DMS114 treated with DMSO at 0.1 percent for 48 hours (cell line): ENCODE data around the gene SLC39A9.
"Not testable (repeated sequence)": the region's sequence is repeated elsewhere in the genome, so short reads cannot be mapped to it uniquely, and the experiment has no call there.

Experiments used
- DNase-seq: peaks from one replicate; lab custom pipeline; 2025; ENCODE audit not compliant: unreplicated experiment; lab: John Stamatoyannopoulos, UW

The SLC39A9 gene

GRCh38 chr14:69473946-69474345 is 75.5 kb downstream of the SLC39A9 start:
- no peak for DNase-seq

DNA sequence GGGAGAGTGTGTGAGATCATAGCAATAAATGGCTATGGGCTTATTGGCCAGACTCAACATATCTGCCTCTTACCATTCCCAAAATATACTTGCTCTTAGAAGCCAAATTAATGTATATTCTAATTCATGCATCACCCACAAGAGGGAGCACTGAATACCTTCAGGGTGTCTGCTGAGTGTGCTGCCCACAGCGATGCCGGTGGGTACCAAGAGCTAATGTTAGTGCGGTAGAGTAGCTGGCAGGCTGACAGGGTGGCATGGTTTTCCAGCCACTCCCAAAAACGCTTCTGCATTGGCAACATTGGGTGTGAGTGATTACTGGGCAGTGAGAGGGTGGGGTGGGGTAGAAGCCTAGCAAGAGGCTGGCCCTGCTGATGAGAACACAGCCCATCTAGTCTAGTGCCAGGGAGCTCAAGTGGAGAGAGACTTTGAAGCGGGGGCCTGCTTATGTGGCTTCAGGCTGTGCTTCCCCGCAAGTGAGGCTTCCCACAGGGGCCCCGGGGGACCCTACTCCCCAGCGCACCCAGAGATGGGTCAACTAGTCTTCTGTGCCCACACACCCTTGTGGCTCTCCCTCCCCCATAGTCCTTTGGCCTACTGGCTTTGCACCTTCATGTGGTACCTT is 76.8 kb downstream of the SLC39A9 start:
- DNase-seq, result peak; percentile 15

- DNase-seq, result not testable (repeated sequence)
Observed at GRCh38 chr14:69476824-69477450, 78.4 kb downstream of the SLC39A9 start.

GRCh38 chr14:69478055-69478454 is 79.6 kb downstream of the SLC39A9 start:
- not testable (repeated sequence) for DNase-seq

GRCh38 chr14:69479696-69480095 is 81.2 kb downstream of the SLC39A9 start:
- no peak for DNase-seq

DNA sequence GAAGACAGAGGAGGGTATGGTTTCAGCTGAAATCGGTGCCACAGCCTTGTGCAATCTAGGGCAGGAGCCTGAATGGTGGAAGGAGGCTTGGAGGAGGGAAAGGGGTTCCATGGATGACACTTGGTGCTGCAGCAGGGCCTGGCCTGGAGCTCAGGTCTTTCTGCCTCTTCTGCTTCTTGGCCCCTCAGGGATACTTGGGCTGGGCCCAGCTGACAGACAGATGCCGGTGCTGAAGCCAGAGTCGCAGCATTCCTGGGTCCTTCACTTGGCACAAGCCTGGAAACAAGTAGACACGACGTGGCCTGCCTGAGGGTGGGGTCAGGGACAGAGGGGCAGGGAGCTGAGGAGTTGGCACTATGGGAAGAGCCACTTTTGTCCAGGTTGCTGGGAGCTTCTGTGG is 81.6 kb downstream of the SLC39A9 start:
- DNase-seq, result no peak

DNA sequence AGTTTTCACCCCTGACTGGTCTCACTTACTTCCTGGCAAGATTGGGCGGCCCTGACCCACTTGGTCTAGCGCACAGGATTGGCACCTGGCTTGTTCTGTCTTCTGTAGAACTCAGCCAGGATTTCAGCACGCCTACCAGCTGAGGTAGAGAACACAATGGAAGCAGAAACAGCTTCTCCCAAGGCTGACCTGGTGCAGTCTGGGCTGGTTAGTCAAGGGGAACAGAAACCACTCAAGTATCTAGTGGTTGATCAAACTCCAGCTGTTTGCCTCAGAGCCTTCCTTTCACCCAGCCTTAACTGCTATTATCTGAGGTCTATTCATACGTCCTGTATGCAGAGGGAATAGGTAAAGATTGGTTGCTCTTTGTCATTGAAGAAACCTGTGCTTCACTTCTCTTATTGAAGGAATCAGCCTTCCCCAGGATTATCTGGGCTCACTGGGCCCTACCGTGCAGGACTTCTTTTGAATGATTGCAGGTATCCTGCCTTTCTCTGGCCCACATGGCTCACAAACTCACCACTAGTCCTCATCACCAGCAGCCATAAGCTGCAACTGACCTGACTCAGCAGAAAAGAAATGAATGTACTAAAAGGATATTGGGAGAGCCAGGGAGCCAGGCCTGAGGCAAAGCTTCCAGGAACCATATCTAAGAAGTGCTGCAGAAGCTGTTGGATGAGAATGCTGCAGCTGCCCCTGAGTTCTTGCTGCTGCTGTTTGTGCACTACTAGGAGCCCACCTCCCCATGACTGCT is 83.5 kb downstream of the SLC39A9 start:
- DNase-seq, result no peak

DNA sequence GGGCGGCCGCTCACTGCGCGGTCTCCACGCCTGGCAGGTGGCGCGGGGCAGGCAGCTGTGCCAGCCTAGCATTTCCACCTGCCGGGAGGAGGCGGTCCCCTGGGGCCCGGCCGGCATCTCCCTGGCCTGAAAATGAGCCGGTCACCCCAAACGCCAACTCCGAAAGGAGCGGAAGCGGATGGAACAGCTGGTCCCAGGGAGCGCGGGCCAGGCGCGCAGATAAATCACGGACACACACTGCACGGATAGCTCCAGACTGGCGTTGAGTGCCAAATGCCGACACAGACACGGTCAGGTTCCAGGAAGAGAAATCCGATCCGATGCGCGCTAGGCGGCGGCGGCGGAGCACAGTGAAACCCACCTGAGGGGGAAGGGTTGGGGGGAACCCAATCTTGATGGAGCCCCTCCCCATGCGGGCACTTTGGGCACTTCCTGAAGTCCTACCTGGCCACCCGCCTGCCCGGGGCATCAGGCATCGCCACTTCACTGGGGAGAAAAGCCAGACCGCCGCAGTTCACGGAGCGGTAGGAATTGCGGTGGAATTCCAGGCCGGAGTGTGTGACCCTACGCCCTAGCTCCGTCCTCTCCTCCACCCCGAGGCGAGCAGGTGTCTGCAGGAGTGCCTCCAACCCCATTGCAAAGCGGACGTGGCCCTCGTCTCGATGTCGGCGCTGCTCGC is 85.4 kb downstream of the SLC39A9 start:
- DNase-seq, result no peak

GRCh38 chr14:69484444-69485314 is 86.2 kb downstream of the SLC39A9 start, which contains the start of gene PLEKHD1:
Gene PLEKHD1 (plus strand): TSS chr14:69484728. CDS start chr14:69484966, 238 bp downstream.
- no peak for DNase-seq

DNA sequence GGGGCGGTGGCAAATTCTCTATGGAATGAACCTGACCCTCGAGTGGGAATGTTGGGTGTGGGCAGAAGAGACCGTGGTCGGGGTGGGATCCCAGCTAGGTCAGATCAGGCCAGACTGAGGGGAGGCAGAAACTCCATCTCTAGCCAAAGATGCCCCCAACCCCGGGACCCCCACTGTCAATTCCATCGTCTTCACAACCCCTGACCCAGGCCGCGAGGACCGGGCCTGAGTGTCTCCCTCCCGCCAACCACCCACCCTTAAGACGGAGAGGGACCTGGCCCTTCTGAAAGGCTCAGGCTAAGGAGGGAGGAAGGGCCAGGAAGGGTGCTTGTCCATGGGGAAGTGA is 86.8 kb downstream of the SLC39A9 start:
- DNase-seq, result no peak

DNA sequence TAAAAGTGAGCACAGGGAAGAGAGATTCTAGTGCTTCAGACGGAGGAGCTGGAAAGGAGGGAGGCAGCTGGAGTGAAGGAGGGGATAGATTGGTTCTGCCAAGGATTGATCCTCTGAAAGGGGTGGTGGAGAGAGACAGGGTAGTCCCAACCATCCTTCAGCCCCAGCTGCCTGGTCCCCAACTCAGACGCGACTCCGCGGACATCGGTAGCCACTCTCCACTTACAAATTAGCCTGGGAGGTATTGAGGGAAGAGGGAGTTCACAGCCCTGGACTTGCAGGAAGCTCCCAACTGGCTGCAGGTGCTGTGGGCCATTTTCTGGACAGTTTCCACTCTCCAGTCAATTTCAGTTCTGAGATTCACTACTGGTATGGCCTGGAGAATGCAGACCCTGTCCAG is 87.2 kb downstream of the SLC39A9 start:
- DNase-seq, result no peak

DNA sequence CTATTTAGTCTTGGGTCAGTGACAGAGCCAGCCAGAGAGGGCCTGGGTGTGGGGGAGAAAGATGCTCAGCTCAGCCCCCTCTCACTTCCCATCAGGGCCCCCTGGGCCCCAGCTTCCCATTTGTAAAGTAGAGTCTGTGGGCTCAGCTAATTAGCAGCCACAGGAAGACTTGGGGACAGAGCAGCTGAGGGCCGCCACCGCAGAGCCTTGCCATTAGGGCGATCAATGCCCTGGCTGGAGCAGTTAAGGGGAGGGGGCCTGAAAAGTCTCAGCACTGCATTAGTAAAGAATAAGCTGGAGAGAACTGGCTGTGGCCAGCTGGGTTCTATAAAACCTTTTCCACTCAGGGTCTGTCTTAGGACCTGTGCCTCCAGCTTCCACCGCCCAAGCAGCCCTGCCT is 88.7 kb downstream of the SLC39A9 start:
- no peak for DNase-seq

DNA sequence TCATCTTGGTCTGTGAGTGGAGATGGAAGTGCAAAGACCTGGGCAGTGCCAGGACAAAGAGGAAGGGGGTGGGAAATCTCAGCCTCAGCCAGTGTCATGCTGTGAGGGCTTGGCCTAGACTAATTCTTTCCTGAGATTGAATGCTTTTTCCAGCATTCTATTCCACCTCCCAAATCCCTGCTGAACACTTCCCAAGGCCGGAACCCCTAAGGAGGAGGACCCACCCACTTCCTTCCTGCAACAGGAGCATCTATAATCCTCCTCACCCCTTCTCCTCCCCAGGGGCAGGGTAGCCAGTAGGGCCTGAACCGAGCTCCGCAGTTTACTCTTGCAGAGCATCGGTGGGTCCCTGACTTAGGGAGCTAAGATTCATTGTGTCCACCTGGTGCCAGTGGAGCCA is 89.3 kb downstream of the SLC39A9 start:
- DNase-seq, result no peak

GRCh38 chr14:69489495-69489894 is 91.0 kb downstream of the SLC39A9 start:
- DNase-seq, result no peak

DNA sequence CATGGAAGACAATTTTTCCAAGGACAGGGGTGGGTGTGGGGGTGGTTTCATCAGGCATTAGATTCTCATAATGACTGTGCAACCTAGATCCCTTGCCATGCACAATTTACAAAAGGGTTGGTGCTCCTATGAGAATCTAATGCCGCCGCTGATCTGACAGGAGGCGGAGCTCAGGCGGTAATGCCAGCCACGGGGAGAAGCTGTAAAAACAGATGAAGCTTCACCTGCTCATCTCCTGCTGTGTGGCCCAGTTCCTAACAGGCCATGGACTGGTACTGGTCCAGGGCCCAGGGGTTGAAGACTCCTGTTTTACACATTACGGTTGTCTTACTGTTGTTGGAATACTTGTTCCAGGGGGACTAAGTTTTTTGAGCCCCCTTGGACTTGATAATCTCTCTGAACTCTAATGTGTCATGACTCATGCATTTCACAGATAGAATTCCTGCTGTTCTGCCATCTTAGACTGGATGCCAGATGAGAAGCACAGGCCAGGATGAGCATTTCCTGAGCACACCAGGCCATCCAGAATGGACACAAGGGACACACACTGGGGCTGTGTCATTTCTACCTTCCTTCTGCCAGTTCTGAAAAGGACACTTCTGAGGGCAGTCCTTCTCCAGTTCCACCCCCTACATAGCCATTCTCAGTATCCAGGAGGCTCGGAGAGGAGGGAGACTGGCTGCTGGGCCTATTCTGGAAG is 91.9 kb downstream of the SLC39A9 start:
- no peak for DNase-seq

GRCh38 chr14:69491193-69491592 is 92.7 kb downstream of the SLC39A9 start:
- no peak for DNase-seq

DNA sequence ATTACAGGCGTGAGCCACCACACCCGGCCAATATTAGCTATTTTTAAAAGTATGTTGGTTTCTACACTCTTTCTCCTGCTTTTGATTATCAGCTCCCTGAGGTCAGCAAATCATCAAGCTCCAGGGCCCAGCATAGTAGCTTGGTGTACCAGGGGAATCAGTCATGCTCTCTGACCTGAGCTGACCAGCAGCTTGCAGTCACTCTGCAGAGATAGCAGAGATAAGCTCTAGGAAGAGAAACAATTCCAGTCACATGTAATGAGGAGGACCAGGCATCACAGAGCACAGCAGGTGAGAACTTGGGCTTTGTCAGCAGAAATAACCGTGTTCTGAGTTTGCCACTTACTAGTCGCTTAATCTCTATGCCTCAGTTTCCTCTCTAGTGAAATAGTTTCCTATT is 94.5 kb downstream of the SLC39A9 start:
- DNase-seq, result no peak

DNA sequence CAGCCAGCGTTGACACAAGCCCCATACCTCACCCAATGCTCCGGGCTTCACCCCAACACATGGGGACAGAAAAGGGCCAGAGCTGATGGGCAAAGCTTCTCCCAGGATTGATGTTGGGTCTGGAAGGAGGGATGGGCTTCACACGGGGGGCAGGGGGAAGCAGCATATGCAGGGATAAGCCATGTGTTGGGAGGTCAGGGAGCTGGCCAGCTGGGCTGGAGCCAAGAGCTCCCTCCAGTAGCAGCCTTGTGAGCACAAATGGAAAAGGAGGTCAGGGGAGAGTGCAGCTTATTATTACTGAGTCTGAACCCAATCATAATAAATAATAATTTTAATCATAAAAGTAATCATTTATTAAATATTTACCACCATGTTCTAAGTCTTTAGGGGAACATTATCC is 95.3 kb downstream of the SLC39A9 start:
- no peak for DNase-seq

DNA sequence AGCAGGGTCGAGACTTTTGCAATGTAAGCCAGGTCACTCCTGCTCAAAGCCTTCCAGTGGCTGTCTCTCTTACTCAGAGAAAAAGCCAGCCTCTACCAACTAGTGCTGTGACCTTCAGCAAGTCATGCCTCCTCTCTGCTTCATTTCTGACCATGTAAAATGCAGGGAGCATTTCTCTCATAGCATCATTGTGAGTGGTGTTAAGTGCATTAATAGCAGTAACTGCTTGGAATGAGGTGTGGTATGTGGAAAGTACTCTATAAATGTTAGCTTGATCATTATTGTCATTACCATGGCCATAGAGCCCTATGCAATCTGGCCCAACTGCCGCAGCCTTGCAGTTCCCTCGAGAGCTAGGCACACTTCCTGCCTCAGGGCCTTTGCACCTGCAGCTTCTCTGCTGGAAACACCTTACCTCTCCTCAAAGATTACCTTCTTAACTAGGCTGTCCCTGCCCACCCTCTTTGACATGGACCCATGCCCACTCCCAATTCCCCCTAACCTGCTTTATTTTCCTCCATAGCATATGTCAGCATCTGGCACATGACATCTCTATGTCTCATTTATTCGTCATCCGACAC is 96.9 kb downstream of the SLC39A9 start:
- DNase-seq, result no peak

DNA sequence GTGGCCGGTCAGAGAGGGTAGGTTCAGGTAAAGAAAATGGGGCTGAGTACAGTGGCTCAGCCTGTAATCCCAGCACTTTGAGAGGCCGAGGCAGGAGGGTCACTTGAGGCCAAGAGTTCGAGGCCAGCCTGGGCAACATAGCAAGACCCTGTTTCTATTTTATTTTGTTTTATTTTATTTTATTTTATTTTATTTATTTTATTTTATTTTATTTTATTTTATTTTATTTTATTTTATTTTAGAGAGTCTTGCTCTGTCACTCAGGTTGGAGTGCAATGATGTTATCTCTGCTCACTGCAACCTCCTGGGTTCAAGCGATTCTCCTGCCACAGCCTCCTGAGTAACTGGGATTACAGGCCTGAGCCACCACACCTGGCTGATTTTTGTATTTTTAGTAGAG is 99.4 kb downstream of the SLC39A9 start:
- not testable (repeated sequence) for DNase-seq
